ENCODE results near the gene ALDH1B1.

Gene ALDH1B1

GRCh38 chr9:38357350-38358114 lies 35.0 kb upstream of the ALDH1B1 start:
- Histone ChIP-seq H3K4me3 (no peak overlapping the region), H3K27ac (no peak overlapping the region)
- no peak for TF ChIP-seq CTCF (IDR thresholded peaks at IDR 0.05)
- peak; percentile 35 for DNase-seq (ENCODE audit: low spot score)

GRCh38 chr9:38358390-38359296 lies 33.9 kb upstream of the ALDH1B1 start:
- Histone ChIP-seq H3K4me3 (no peak overlapping the region), H3K27ac (no peak overlapping the region)
- no peak for TF ChIP-seq CTCF (IDR thresholded peaks at IDR 0.05)
- peak; percentile 61 for DNase-seq (ENCODE audit: low spot score)

DNA sequence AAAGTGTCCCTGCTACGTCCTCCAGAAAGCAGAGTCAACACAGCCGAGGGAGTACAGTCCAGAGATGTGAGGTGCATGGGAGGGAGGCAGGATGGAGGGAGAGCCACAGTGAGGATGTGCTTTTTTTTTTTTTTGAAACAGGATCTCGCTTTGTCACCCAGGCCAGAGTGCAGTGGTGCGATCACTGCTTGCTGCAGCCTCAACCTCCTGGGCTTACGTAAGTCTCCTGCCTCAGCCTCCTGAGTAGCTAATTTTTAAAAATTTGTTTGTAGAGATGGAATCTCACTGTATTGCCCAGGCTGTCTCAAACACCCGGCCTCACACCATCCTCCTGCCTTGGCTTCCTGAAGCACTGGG lies 33.2 kb upstream of the ALDH1B1 start:
- H3K4me3 ChIP-seq, result no peak overlapping the region
- no peak overlapping the region for H3K27ac ChIP-seq
- TF ChIP-seq CTCF (IDR thresholded peaks at IDR 0.05), result no peak
- DNase-seq (ENCODE audit: low spot score), result peak; percentile 11

- Histone ChIP-seq H3K4me3 (no peak overlapping the region), H3K27ac (no peak overlapping the region)
- no peak for TF ChIP-seq CTCF (IDR thresholded peaks at IDR 0.05)
- DNase-seq (ENCODE audit: low spot score), result peak; percentile 29
Observed at GRCh38 chr9:38359689-38360385, 32.7 kb upstream of the ALDH1B1 start.

GRCh38 chr9:38360839-38361472 lies 31.5 kb upstream of the ALDH1B1 start:
- Histone ChIP-seq H3K27ac (no peak overlapping the region), H3K4me3 (no peak overlapping the region)
- no peak for TF ChIP-seq CTCF (IDR thresholded peaks at IDR 0.05)
- DNase-seq (ENCODE audit: low spot score), result no peak

DNA sequence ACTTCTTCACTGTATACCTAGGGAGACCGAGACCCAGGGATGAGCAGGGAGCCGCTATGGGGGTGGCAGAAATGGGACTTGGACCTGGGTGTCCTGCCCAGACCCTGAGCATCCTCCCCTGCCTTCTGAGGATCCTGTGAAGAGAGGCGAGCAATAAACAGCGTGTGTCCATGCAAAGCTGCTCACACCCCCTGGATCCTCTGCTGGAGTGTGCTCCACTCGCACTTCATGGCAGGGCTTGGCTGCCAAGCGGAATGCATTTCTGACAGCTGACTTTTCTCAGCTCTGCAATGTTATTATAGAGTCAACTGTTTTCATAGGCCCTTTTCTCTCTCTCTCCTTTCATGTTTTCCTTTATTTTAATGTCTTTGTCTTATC lies 31.0 kb upstream of the ALDH1B1 start:
- TF ChIP-seq CTCF (IDR thresholded peaks at IDR 0.05), result no peak
- no peak for DNase-seq (ENCODE audit: low spot score)
- Histone ChIP-seq H3K27ac (no peak overlapping the region), H3K4me3 (no peak overlapping the region)

Measured in coronary artery (tissue), 2 donors.